ENCODE results near the gene DEGS1.

GRCh38 chr1:224157316-224157715 is 25.7 kb upstream of the DEGS1 start:
- TF ChIP-seq CTCF (IDR thresholded peaks at IDR 0.05) (no peak), EP300 (IDR thresholded peaks at IDR 0.05) (no peak)

Data from ovary (tissue), 3 donors.